H1 (cell line): ENCODE measurements around the gene NEGR1. TPM values are rescaled to one million over a fixed set of nuclear protein-coding genes. Genes with fewer than 3 reads are reported as not detected.

Source experiments
- CTCF ChIA-PET: fragments of 300-600 bp; sonication (Branson Sonifier 250); formaldehyde crosslinking; loops from one replicate; lab custom pipeline; 2021; ENCODE audit not compliant: partially characterized antibody; lab: Charles Lee
- POLR2A ChIA-PET: fragments of 300-600 bp; sonication (Branson Sonifier 250); formaldehyde crosslinking; loops from one replicate; lab custom pipeline; 2021; ENCODE audit warnings: inconsistent platforms; ENCODE audit not compliant: partially characterized antibody; lab: Charles Lee
- DNase-seq, 2 experiments: peaks; one replicate each; pipeline versions ENCODE4 v3.0.0 to v3.0.0-alpha.2; 2010 to 2022; ENCODE audit warnings: low spot score in 2 of 2, low read depth in 1 of 2, mixed read lengths in 1 of 2
- FAIRE-seq: peaks from 2 replicates; lab custom pipeline; 2011; peaks lifted over from hg19 to GRCh38; lab: Jason Lieb, UNC
- H2AFZ ChIP-seq: 2 replicates; pipeline ENCODE4 v1.8.1; 2012; ENCODE audit warnings: low read length, inconsistent platforms
- H2AK5ac ChIP-seq: 2 replicates; pipeline ENCODE4 v1.6.1; 2013; ENCODE audit warnings: low read depth, low read length
- H2BK120ac ChIP-seq: replicated peaks from 2 replicates; pipeline ENCODE3; 2013; ENCODE audit warnings: low read depth, low read length, inconsistent platforms
- H2BK12ac ChIP-seq: 2 replicates; pipeline ENCODE4 v1.6.1; 2013; ENCODE audit warnings: low read depth, low read length
- H2BK15ac ChIP-seq: 2 replicates; pipeline ENCODE4 v1.6.1; 2013; ENCODE audit warnings: low read length
- H2BK20ac ChIP-seq: 2 replicates; pipeline ENCODE4 v1.6.1; 2013; ENCODE audit warnings: low read length
- H2BK5ac ChIP-seq: 2 replicates; pipeline ENCODE4 v1.6.1; 2013; ENCODE audit warnings: low read depth, low read length
- H3K14ac ChIP-seq: 2 replicates; pipeline ENCODE4 v1.6.1; 2013; ENCODE audit warnings: inconsistent platforms; ENCODE audit not compliant: insufficient read length
- H3K18ac ChIP-seq: 2 replicates; pipeline ENCODE4 v1.6.1; 2013; ENCODE audit warnings: low read length; ENCODE audit errors: extremely low read depth
- H3K23ac ChIP-seq: 2 replicates; pipeline ENCODE4 v1.6.1; 2013; ENCODE audit warnings: inconsistent platforms; ENCODE audit not compliant: insufficient read length
- H3K23me2 ChIP-seq: 2 replicates; pipeline ENCODE4 v1.6.1; 2013; ENCODE audit warnings: low read depth, low read length
- H3K27ac ChIP-seq: 2 replicates; pipeline ENCODE4 v1.6.1; 2011; ENCODE audit warnings: low read depth, low read length, inconsistent platforms
- H3K27me3 ChIP-seq, 4 experiments: replicated peaks in 1 of 4; 1 replicate in 1 of 4; 2 replicates in 3 of 4; pipeline versions ENCODE4 v1.6.1 to v1.8.1; 2011 to 2013; ENCODE audit warnings: low read length in 3 of 4, mild to moderate bottlenecking in 3 of 4, inconsistent platforms in 2 of 4, mixed read lengths in 2 of 4, moderate library complexity in 1 of 4; ENCODE audit not compliant: control insufficient read depth in 3 of 4, insufficient read depth in 3 of 4; ENCODE audit errors: extremely low read depth in 1 of 4
- H3K36me3 ChIP-seq, 4 experiments: 2 replicates each; pipeline versions ENCODE4 v1.6.1 to v1.8.1; 2011 to 2013; ENCODE audit warnings: mild to moderate bottlenecking in 4 of 4, low read length in 3 of 4, moderate library complexity in 2 of 4, control low read depth in 1 of 4, inconsistent platforms in 1 of 4; ENCODE audit not compliant: insufficient read depth in 4 of 4, control insufficient read depth in 2 of 4
- H3K4ac ChIP-seq: replicated peaks from 2 replicates; pipeline ENCODE3; 2013; ENCODE audit warnings: low read length, low read depth, mixed read lengths, inconsistent platforms; ENCODE audit not compliant: insufficient read length
- H3K4me1 ChIP-seq, 4 experiments: replicated peaks in 1 of 4; 1 replicate in 1 of 4; 2 replicates in 3 of 4; pipeline versions ENCODE4 v1.6.1 to v1.8.1; 2011 to 2013; ENCODE audit warnings: low read length in 3 of 4, inconsistent platforms in 2 of 4, mixed read lengths in 1 of 4; ENCODE audit not compliant: insufficient read depth in 4 of 4, control insufficient read depth in 3 of 4
- H3K4me2 ChIP-seq, 2 experiments: 2 replicates each; pipeline versions ENCODE4 v1.6.1 to v1.8.1; 2011 to 2013; ENCODE audit warnings: low read depth in 2 of 2, low read length in 2 of 2, control low read depth in 1 of 2, inconsistent platforms in 1 of 2, mild to moderate bottlenecking in 1 of 2; ENCODE audit not compliant: insufficient read depth in 1 of 2
- H3K4me3 ChIP-seq, 4 experiments: fragments of 200-600, 300-600 bp in 1 of 4; sonication (generic), shearing (Covaris generic), sonication (Bioruptor Twin) in 1 of 4; 2 replicates each; pipeline versions ENCODE4 v1.5.1 to v1.8.1; 2011 to 2016; ENCODE audit warnings: low read length in 4 of 4, low read depth in 3 of 4, control low read depth in 2 of 4, inconsistent platforms in 2 of 4, mild to moderate bottlenecking in 2 of 4, mixed read lengths in 1 of 4, moderate library complexity in 1 of 4; ENCODE audit not compliant: insufficient read depth in 2 of 4; ENCODE audit errors: extremely low read depth in 1 of 4
- H3K56ac ChIP-seq: replicated peaks from 2 replicates; pipeline ENCODE3; 2013; ENCODE audit warnings: low read depth, mild to moderate bottlenecking, mixed read lengths, low read length, inconsistent platforms; ENCODE audit not compliant: insufficient read length
- H3K79me1 ChIP-seq: 2 replicates; pipeline ENCODE4 v1.6.1; 2013; ENCODE audit warnings: low read depth, low read length, control low read depth
- H3K79me2 ChIP-seq, 2 experiments: 2 replicates each; pipeline versions ENCODE4 v1.6.1 to v1.8.1; 2012 to 2013; ENCODE audit warnings: low read length in 2 of 2, mild to moderate bottlenecking in 2 of 2, inconsistent platforms in 1 of 2; ENCODE audit not compliant: insufficient read depth in 2 of 2, control insufficient read depth in 1 of 2
- H3K9ac ChIP-seq, 4 experiments: replicated peaks in 1 of 4; 1 replicate in 1 of 4; 2 replicates in 3 of 4; pipeline versions ENCODE4 v1.6.1 to v1.8.1; 2011 to 2013; ENCODE audit warnings: low read depth in 3 of 4, low read length in 3 of 4, control low read depth in 2 of 4, mild to moderate bottlenecking in 2 of 4, moderate library complexity in 2 of 4, inconsistent platforms in 1 of 4; ENCODE audit errors: extremely low read depth in 1 of 4
- H3K9me3 ChIP-seq, 2 experiments: 2 replicates each; pipeline versions ENCODE4 v1.6.1 to v1.8.1; 2012 to 2013; ENCODE audit warnings: mild to moderate bottlenecking in 2 of 2, moderate library complexity in 2 of 2, control low read depth in 1 of 2, inconsistent platforms in 1 of 2, low read depth in 1 of 2, low read length in 1 of 2, mixed read lengths in 1 of 2; ENCODE audit not compliant: insufficient read depth in 2 of 2
- H4K20me1 ChIP-seq, 2 experiments: replicated peaks in 1 of 2; 2 replicates each; pipeline versions ENCODE3 to v1.8.1; 2011 to 2013; ENCODE audit warnings: inconsistent platforms in 2 of 2, low read length in 2 of 2, mild to moderate bottlenecking in 1 of 2; ENCODE audit not compliant: insufficient read depth in 2 of 2, control insufficient read depth in 1 of 2
- H4K5ac ChIP-seq: 2 replicates; pipeline ENCODE4 v1.6.1; 2013; ENCODE audit warnings: low read length, low read depth, mixed read lengths, inconsistent platforms; ENCODE audit not compliant: insufficient read length
- H4K8ac ChIP-seq: 2 replicates; pipeline ENCODE4 v1.8.0; 2013; ENCODE audit warnings: mild to moderate bottlenecking, moderate library complexity, low read length, inconsistent platforms; ENCODE audit not compliant: insufficient read depth; ENCODE audit errors: extremely low read depth
- H4K91ac ChIP-seq: replicated peaks from 2 replicates; pipeline ENCODE3; 2013; ENCODE audit warnings: low read length, mixed read lengths, inconsistent platforms; ENCODE audit not compliant: insufficient read length
- FOSL1 ChIP-seq: IDR thresholded peaks from 2 replicates; pipeline ENCODE4 v1.6.1; 2011; ENCODE audit warnings: mild to moderate bottlenecking, low read depth, low read length, moderate library complexity; ENCODE audit not compliant: insufficient read depth
- TBP ChIP-seq: IDR thresholded peaks from 2 replicates; pipeline ENCODE4 v1.6.1; 2011; ENCODE audit warnings: low read depth, low read length, improper control_type of control experiment
- TEAD4 ChIP-seq: IDR thresholded peaks from 2 replicates; pipeline ENCODE4 v1.6.1; 2012; ENCODE audit warnings: low read depth, low read length, inconsistent platforms, mixed read lengths
- WGBS, 2 experiments: shearing (Covaris generic) in 1 of 2; methylation state at CpG; one replicate each; pipeline versions ENCODE4 v1.1.6 to v1.1.7; 2013 to 2015; ENCODE audit warnings: low lambda C conversion rate in 2 of 2, mixed read lengths in 2 of 2, inconsistent platforms in 1 of 2, low coverage in 1 of 2, missing lambda C conversion rate in 1 of 2; ENCODE audit not compliant: insufficient replicate concordance in 2 of 2, insufficient coverage in 1 of 2, insufficient read length in 1 of 2; ENCODE audit errors: extremely low coverage in 1 of 2, missing lambda C conversion rate in 1 of 2; 5-methylcytosine and 5-hydroxymethylcytosine counted together
- polyA plus RNA-seq, 7 experiments: library from polyadenylated mRNA; depleted of rRNA in 3 of 7; stranded (reverse) in 5 of 7; unstranded in 2 of 7; fragments of >200 nt in 5 of 7; fragments of 200-250 nt in 2 of 7; gene quantifications; 1 replicate in 5 of 7; 2 replicates in 1 of 7; 4 replicates in 1 of 7; pipeline versions ENCODE4 v1.2.1 to v1.2.3, GENCODE V29; 2011 to 2013; ENCODE audit warnings: missing spikeins in 2 of 7, mixed read lengths in 2 of 7
- total RNA-seq: library from RNA; stranded (reverse); fragmentation: NEBNext Ultra II Directional; extraction: Animal tissue kit (Norgen Biotek cat#: 25700); gene quantifications from 2 replicates; pipeline ENCODE4 v1.2.1, GENCODE V29; 2021

NEGR1 gene
- total and polyA plus RNA-seq, 2 of the 8 experiments (the other 6 are each of a cell fraction or from before 2014, with no cell fraction given), result 0.71 to 1.3 TPM

DNA sequence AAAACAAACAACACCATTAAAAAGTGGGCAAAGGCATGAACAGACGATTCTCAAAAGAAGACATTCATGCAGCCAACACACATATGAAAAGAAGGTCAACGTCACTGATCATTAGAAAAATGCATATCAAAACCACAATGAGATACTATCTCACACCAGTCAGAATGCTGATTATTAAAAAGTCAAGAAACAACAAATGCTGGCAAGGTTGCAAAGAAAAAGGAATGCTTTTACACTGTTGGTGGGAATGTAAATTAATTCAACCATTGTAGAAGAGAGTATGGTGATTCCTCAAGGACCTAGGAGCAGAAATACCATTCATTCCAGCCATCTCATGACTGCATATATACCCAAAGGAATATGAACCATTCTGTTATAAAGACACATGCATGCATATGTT lies 419.6 kb downstream of the NEGR1 start:
- ChIA-PET CTCF (no interaction called here), POLR2A (no interaction called here)
- Histone ChIP-seq H4K91ac (no peak overlapping the region), H3K4me2 (no peak overlapping the region), H3K36me3 (no peaks in the 10 kb centered on the region; a peak in 2 of 8 replicates), H3K56ac (no peak overlapping the region), H3K4me1 (peaks cover 0 to 5% (median 0%) of the 10 kb centered on the region in 4 experiments; a peak in 1 of 7 replicates), H4K20me1 (no peaks in the 10 kb centered on the region), H3K18ac (no peak overlapping the region), H2BK12ac (no peak overlapping the region), H3K23me2 (no peaks in the 10 kb centered on the region), H3K9me3 (no peaks in the 10 kb centered on the region; a peak in 1 of 4 replicates), H3K79me1 (no peaks in the 10 kb centered on the region), H2BK120ac (no peak overlapping the region), H4K8ac (no peak overlapping the region), H2BK5ac (no peak overlapping the region), H3K27me3 (no peaks in the 10 kb centered on the region), H4K5ac (no peak overlapping the region), H2AK5ac (no peak overlapping the region), H2BK20ac (no peak overlapping the region), H2AFZ (no peak overlapping the region), H3K79me2 (no peaks in the 10 kb centered on the region), H3K27ac (no peak overlapping the region), H3K4me3 (no peak overlapping the region), H2BK15ac (no peak overlapping the region), H3K9ac (no peak overlapping the region), H3K14ac (no peak overlapping the region), H3K23ac (no peak overlapping the region), H3K4ac (no peak overlapping the region)
- FAIRE-seq (no peak), DNase-seq (no peak)
- WGBS, 2 experiments, result 80% methylated on average over 2 of the region's 2 CpGs; no CpG with 5 or more reads in 1 of the 2 experiments
- TF ChIP-seq TEAD4 (0 out of 2 replicates have a peak, but pooled peaks have one; percentile 11), FOSL1 (no peak), TBP (no peak)
